ENCODE measurements around the gene NELFE. TPM values are rescaled to one million over a fixed set of nuclear protein-coding genes. Genes with fewer than 3 reads are reported as not detected.

The NELFE gene
- total and polyA plus RNA-seq, 2 donors (not counting 1 experiment from before 2014, with no cell fraction given) = 81.7 to 85.5 TPM

- Histone ChIP-seq H3K27ac (ENCODE audit: insufficient read depth, low read length) (peak overlapping the region; percentile 100), H2AFZ (ENCODE audit: low read length) (peak overlapping the region; percentile 66), H3K36me3 (ENCODE audit: control insufficient read depth, insufficient read depth, low read length) (peaks cover 21% of the 10 kb centered on the region), H4K20me1 (ENCODE audit: control insufficient read depth, extremely low read depth, insufficient read depth, low read length) (no peaks in the 10 kb centered on the region), H3K9ac (ENCODE audit: insufficient read depth, low read length) (peak overlapping the region; percentile 98), H3K4me2 (ENCODE audit: extremely low read depth, insufficient read depth, low read length) (peak overlapping the region; percentile 91), H3K4me3 (replicated peaks in 1 of 4; ENCODE audit: control extremely low read depth in 1 of 4, insufficient read depth in 1 of 4, low read depth in 3 of 4, low read length in 4 of 4) (peak overlapping the region; percentile 84 to 97 (median 94)), H3K79me2 (ENCODE audit: control insufficient read depth, insufficient read depth, low read length) (peaks cover 33% of the 10 kb centered on the region), H3K27me3 (ENCODE audit: control insufficient read depth, insufficient read depth, low read length) (no peaks in the 10 kb centered on the region), H3K4me1 (ENCODE audit: control insufficient read depth, extremely low read depth, insufficient read depth, low read length) (peaks cover 18% of the 10 kb centered on the region), H3K9me3 (ENCODE audit: control insufficient read depth, insufficient read depth, low read depth, low read length) (no peaks in the 10 kb centered on the region)
- TF ChIP-seq EZH2 (IDR thresholded peaks at IDR 0.05; ENCODE audit: low read length, missing control alignments) (no peak), CTCF (conservative IDR thresholded peaks at IDR 0.05 in 1 of 2, IDR thresholded peaks at IDR 0.05 in 1 of 2; ENCODE audit: low read depth in 1 of 2, low read length in 2 of 2) (no peak)
- DNase-seq (ENCODE audit: low read depth in 2 of 2) = peak; percentile 25 to 68
Measured at GRCh38 chr6:31972709-31973350, 14.1 kb upstream of the NELFE start.

- no peaks in the 10 kb centered on the region for H3K9me3 ChIP-seq (ENCODE audit: control insufficient read depth, insufficient read depth, low read depth, low read length)
Measured at GRCh38 chr6:31971993-31972708, 13.4 kb upstream of the NELFE start, which contains the start of gene DXO. Gene DXO (minus strand): TSS chr6:31972138. CDS start chr6:31971675, 463 bp downstream.

More at GRCh38 chr6:31971993-31972708, 13.4 kb upstream of the NELFE start, which contains the start of gene DXO:
- Histone ChIP-seq H3K4me1 (ENCODE audit: control insufficient read depth, extremely low read depth, insufficient read depth, low read length) (peaks cover 18% of the 10 kb centered on the region), H3K79me2 (ENCODE audit: control insufficient read depth, insufficient read depth, low read length) (peaks cover 33% of the 10 kb centered on the region), H3K9ac (ENCODE audit: insufficient read depth, low read length) (peak within 1 kb of the TSS; percentile 98), H2AFZ (ENCODE audit: low read length) (peak within 1 kb of the TSS; percentile 66), H3K4me3 (replicated peaks in 1 of 4; ENCODE audit: control extremely low read depth in 1 of 4, insufficient read depth in 1 of 4, low read depth in 3 of 4, low read length in 4 of 4) (peak within 1 kb of the TSS; percentile 84 to 97 (median 94)), H3K4me2 (ENCODE audit: extremely low read depth, insufficient read depth, low read length) (peak within 1 kb of the TSS; percentile 91), H3K27ac (ENCODE audit: insufficient read depth, low read length) (peak within 1 kb of the TSS; percentile 100), H3K27me3 (ENCODE audit: control insufficient read depth, insufficient read depth, low read length) (no peaks in the 10 kb centered on the region), H4K20me1 (ENCODE audit: control insufficient read depth, extremely low read depth, insufficient read depth, low read length) (no peaks in the 10 kb centered on the region), H3K36me3 (ENCODE audit: control insufficient read depth, insufficient read depth, low read length) (peaks cover 24% of the 10 kb centered on the region)
- TF ChIP-seq EZH2 (IDR thresholded peaks at IDR 0.05; ENCODE audit: low read length, missing control alignments) (no peak), CTCF (conservative IDR thresholded peaks at IDR 0.05 in 1 of 2, IDR thresholded peaks at IDR 0.05 in 1 of 2; ENCODE audit: low read depth in 1 of 2, low read length in 2 of 2) (no peak)
- peak; percentile 99 for DNase-seq (ENCODE audit: low read depth in 2 of 2)

Data from fibroblast of lung (primary cell).